ENCODE measurements around the gene MRPS18B. TPM values are rescaled to one million over a fixed set of nuclear protein-coding genes. Genes with fewer than 3 reads are reported as not detected.

The MRPS18B gene
- total RNA-seq, 6 donors from 2014 or later: 23.0 to 62.5 (median 45.7) TPM

- ATAC-seq (ENCODE audit: low FRiP score in 2 of 2): no peak
- TF ChIP-seq POLR2A (IDR thresholded peaks at IDR 0.05) (no peak), POLR2AphosphoS5 (IDR thresholded peaks at IDR 0.05) (no peak), EP300 (IDR thresholded peaks at IDR 0.05) (no peak), CTCF (IDR thresholded peaks at IDR 0.05) (no peak)
- no peaks in the 10 kb centered on the region for H3K9me3 ChIP-seq
- H3K4me3 ChIP-seq: no peak overlapping the region
- DNase-seq: no peak
- no peak overlapping the region for H3K27ac ChIP-seq
- H3K27me3 ChIP-seq: no peaks in the 10 kb centered on the region
- H3K4me1 ChIP-seq: peaks cover 13 to 19% (median 14%) of the 10 kb centered on the region in 4 donors
- 94 to 95% methylated on average over 2 of the region's 2 CpGs for WGBS, 2 donors
- H3K36me3 ChIP-seq: peaks cover 0 to 38% (median 19%) of the 10 kb centered on the region in 4 donors
Observed at GRCh38 chr6:30643656-30644055, 26.0 kb downstream of the MRPS18B start.

- Histone ChIP-seq H3K27me3 (no peaks in the 10 kb centered on the region), H3K36me3 (peaks cover 0 to 40% (median 19%) of the 10 kb centered on the region in 4 donors), H3K9me3 (no peaks in the 10 kb centered on the region), H3K4me1 (peaks cover 13 to 21% (median 14%) of the 10 kb centered on the region in 4 donors), H3K4me3 (no peak overlapping the region), H3K27ac (no peak overlapping the region)
- no peak for DNase-seq
- 76% methylated on average over 5 of the region's 5 CpGs for WGBS, 2 donors
- ATAC-seq (ENCODE audit: low FRiP score in 2 of 2): no peak
- TF ChIP-seq EP300 (IDR thresholded peaks at IDR 0.05): no peak
- no peak for TF ChIP-seq POLR2A (IDR thresholded peaks at IDR 0.05)
- no peak for TF ChIP-seq CTCF (IDR thresholded peaks at IDR 0.05)
- TF ChIP-seq POLR2AphosphoS5 (IDR thresholded peaks at IDR 0.05): no peak
Observed at GRCh38 chr6:30644769-30645168, 27.1 kb downstream of the MRPS18B start.

- Histone ChIP-seq H3K27ac (peak overlapping the region in 1 of 4 donors; percentile 91), H3K36me3 (peaks cover 0 to 37% (median 15%) of the 10 kb centered on the region in 4 donors), H3K27me3 (no peaks in the 10 kb centered on the region), H3K4me1 (peaks cover 13 to 21% (median 14%) of the 10 kb centered on the region in 4 donors), H3K9me3 (no peaks in the 10 kb centered on the region), H3K4me3 (no peak overlapping the region)
- DNase-seq (no peak), ATAC-seq (ENCODE audit: low FRiP score in 2 of 2) (no peak)
- no peak for TF ChIP-seq EP300 (IDR thresholded peaks at IDR 0.05)
- TF ChIP-seq CTCF (IDR thresholded peaks at IDR 0.05): no peak
- no peak for TF ChIP-seq POLR2AphosphoS5 (IDR thresholded peaks at IDR 0.05)
- no peak for TF ChIP-seq POLR2A (IDR thresholded peaks at IDR 0.05)
- WGBS, 2 donors: 65 to 78% methylated on average over 1 of the region's 1 CpG
Observed at GRCh38 chr6:30645989-30646388, 28.3 kb downstream of the MRPS18B start.

- DNase-seq (peak; percentile 96 to 98), ATAC-seq (ENCODE audit: low FRiP score in 2 of 2) (peak; percentile 94 to 96)
- Histone ChIP-seq H3K27me3 (no peaks in the 10 kb centered on the region), H3K9me3 (no peaks in the 10 kb centered on the region), H3K4me3 (peak within 1 kb of the TSS; percentile 70 to 99 (median 85)), H3K36me3 (peaks cover 0 to 37% (median 20%) of the 10 kb centered on the region in 4 donors), H3K27ac (peak within 1 kb of the TSS; percentile 89 to 95 (median 92)), H3K4me1 (peaks cover 13 to 21% (median 14%) of the 10 kb centered on the region in 4 donors)
- 14 to 45% methylated on average over 10 to 30 of the region's 37 CpGs for WGBS, 2 donors
- TF ChIP-seq POLR2A (IDR thresholded peaks at IDR 0.05) (no peak), EP300 (IDR thresholded peaks at IDR 0.05) (no peak), POLR2AphosphoS5 (IDR thresholded peaks at IDR 0.05) (no peak), CTCF (IDR thresholded peaks at IDR 0.05) (no peak)
Observed at GRCh38 chr6:30646450-30647241, 29.0 kb downstream of the MRPS18B start, which contains the start of gene C6orf136. C6orf136 (plus strand) TSS chr6:30647133; CDS start chr6:30647232, 99 bp downstream.

All from upper lobe of left lung (tissue), 6 donors.